Measurements from ENCODE around the gene ADORA3. TPM values are rescaled to one million over a fixed set of nuclear protein-coding genes. Genes with fewer than 3 reads are reported as not detected.

The ADORA3 gene
- total RNA-seq, 1 donor from 2014 or later = not detected

DNA sequence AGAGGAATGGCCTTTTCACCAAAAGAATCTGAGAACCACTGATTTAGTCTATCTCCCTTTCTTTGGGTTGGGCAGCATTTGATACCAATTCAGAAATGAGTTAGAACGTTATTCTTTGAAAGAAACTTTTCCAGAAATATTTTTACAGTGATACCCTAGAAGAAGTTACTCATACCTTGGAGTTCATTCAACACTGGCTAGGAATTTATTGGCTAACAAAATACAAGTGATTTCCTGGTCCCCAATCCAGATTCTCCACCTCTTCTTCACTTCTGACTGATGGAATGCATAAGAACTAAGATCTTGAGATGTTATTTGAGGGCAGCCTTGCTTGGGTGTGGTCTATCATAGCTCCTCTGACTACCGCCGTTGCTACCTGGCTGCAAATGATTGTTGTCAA lies 20.3 kb downstream of the ADORA3 start:
- Mint-ChIP-seq H3K4me3 (ENCODE audit: unreplicated experiment) (no peak overlapping the region), H3K36me3 (ENCODE audit: unreplicated experiment) (peaks cover under 1% of the 10 kb centered on the region), H3K4me1 (ENCODE audit: unreplicated experiment) (peaks cover 12% of the 10 kb centered on the region), H3K27ac (ENCODE audit: unreplicated experiment) (no peak overlapping the region), H3K9me3 (ENCODE audit: unreplicated experiment) (no peaks in the 10 kb centered on the region), H3K27me3 (ENCODE audit: unreplicated experiment) (peaks cover under 1% of the 10 kb centered on the region)
- DNase-seq (ENCODE audit: extremely low spot score, unreplicated experiment) = no peak
- TF ChIP-seq, protein P1, sequence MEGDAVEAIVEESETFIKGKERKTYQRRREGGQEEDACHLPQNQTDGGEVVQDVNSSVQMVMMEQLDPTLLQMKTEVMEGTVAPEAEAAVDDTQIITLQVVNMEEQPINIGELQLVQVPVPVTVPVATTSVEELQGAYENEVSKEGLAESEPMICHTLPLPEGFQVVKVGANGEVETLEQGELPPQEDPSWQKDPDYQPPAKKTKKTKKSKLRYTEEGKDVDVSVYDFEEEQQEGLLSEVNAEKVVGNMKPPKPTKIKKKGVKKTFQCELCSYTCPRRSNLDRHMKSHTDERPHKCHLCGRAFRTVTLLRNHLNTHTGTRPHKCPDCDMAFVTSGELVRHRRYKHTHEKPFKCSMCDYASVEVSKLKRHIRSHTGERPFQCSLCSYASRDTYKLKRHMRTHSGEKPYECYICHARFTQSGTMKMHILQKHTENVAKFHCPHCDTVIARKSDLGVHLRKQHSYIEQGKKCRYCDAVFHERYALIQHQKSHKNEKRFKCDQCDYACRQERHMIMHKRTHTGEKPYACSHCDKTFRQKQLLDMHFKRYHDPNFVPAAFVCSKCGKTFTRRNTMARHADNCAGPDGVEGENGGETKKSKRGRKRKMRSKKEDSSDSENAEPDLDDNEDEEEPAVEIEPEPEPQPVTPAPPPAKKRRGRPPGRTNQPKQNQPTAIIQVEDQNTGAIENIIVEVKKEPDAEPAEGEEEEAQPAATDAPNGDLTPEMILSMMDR (IDR thresholded peaks at IDR 0.05) = no peak

DNA sequence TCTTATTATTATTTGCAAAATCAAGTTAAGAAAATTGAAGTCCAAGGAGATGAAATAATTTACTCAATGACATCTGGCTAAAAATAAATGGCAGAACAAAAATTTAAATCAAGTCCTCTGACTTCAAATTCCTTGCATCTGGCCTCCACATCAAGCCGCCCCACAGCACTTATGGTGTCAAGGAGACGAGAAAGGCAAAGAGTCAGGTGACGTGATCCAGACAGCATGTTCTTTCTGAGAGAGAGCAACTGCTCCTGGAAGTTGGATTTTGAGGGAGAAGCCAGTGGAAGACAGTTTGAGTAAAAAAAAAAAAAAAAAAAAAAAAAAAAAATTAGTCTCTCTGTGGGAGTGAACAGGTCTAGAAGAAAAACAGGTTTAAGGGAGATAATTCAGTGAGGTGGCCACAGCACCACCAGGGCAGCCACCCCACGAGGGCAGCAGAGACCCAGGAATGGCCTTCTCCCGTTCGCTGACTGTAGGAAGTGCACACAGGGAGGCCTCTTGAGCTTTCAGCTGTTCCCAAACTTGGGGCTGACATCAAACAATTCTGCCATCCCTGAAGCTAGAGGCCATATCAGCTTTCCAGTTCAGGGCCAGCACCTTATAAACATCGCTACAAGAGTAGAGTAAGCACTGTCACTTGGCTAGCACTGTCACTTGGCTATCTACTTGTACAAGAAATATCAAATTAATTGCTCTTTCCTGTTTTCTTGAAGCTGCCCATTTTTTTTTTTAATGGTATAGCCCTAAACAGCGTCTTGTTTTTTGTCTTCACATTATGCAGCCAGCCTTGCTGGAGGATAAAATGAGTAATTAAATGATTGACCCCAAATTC lies 21.8 kb downstream of the ADORA3 start:
- H3K27me3 Mint-ChIP-seq (ENCODE audit: unreplicated experiment) = no peaks in the 10 kb centered on the region
- peaks cover 5% of the 10 kb centered on the region for H3K36me3 Mint-ChIP-seq (ENCODE audit: unreplicated experiment)
- peaks cover 12% of the 10 kb centered on the region for H3K4me1 Mint-ChIP-seq (ENCODE audit: unreplicated experiment)
- H3K4me3 Mint-ChIP-seq (ENCODE audit: unreplicated experiment) = no peak overlapping the region
- H3K27ac Mint-ChIP-seq (ENCODE audit: unreplicated experiment) = no peak overlapping the region
- DNase-seq (ENCODE audit: extremely low spot score, unreplicated experiment) = no peak
- TF ChIP-seq, protein P1 (IDR thresholded peaks at IDR 0.05) = peak; percentile 75
- H3K9me3 Mint-ChIP-seq (ENCODE audit: unreplicated experiment) = no peaks in the 10 kb centered on the region

DNA sequence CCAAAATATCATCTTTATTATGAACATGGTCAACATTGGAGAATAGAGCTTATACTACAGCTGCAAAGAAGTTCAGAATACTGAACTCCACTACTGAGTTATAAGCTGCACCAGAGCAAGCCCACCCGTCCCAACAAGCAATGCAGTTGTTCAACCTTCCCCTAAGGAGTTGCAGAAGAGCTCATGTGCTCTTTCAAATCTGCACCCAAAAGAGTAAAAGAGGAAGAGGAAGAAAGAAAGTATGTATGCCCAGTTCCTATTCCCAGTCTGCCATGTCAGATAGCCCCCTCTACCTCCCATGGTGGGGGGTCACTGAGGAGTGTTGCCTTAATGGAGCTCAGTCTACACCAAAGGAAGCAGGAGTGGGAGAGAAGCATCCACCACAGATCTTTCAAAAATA lies 22.8 kb downstream of the ADORA3 start:
- Mint-ChIP-seq H3K27me3 (ENCODE audit: unreplicated experiment) (no peaks in the 10 kb centered on the region), H3K4me3 (ENCODE audit: unreplicated experiment) (no peak overlapping the region), H3K9me3 (ENCODE audit: unreplicated experiment) (no peaks in the 10 kb centered on the region), H3K36me3 (ENCODE audit: unreplicated experiment) (peaks cover 5% of the 10 kb centered on the region), H3K27ac (ENCODE audit: unreplicated experiment) (no peak overlapping the region), H3K4me1 (ENCODE audit: unreplicated experiment) (peaks cover 12% of the 10 kb centered on the region)
- no peak for DNase-seq (ENCODE audit: extremely low spot score, unreplicated experiment)
- TF ChIP-seq, protein P1 (IDR thresholded peaks at IDR 0.05) = no peak

DNA sequence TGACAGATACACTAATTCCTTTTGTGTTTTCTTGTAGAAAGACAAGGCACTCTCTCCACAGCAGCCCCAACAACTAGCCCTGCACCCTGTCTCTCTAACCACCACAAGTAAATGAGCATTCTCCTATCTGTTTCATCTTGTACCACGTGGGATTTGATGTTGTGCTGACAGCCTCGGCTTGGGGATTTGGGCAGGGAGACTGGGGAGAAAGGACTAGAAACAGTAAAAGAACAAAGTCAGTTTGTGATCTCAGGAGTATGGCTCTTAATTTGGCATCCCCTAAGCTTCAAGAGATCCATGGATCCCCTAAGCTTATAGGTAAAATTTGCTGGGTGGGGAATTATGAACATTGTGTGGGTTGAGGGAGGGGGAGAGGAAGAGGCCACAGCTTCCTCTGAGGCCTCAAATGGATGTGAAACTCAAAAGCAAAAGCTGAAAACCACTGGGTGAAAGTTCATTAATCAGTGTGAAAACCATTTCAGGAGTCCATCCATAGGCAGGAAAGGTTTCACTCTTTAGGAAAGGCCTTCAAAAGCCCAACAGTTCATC lies 26.6 kb downstream of the ADORA3 start:
- no peak for DNase-seq (ENCODE audit: extremely low spot score, unreplicated experiment)
- H3K27ac Mint-ChIP-seq (ENCODE audit: unreplicated experiment) = no peak overlapping the region
- no peaks in the 10 kb centered on the region for H3K9me3 Mint-ChIP-seq (ENCODE audit: unreplicated experiment)
- H3K27me3 Mint-ChIP-seq (ENCODE audit: unreplicated experiment) = no peaks in the 10 kb centered on the region
- peaks cover 9% of the 10 kb centered on the region for H3K36me3 Mint-ChIP-seq (ENCODE audit: unreplicated experiment)
- TF ChIP-seq, protein P1 (IDR thresholded peaks at IDR 0.05) = no peak
- no peak overlapping the region for H3K4me3 Mint-ChIP-seq (ENCODE audit: unreplicated experiment)
- peaks cover 10% of the 10 kb centered on the region for H3K4me1 Mint-ChIP-seq (ENCODE audit: unreplicated experiment)

DNA sequence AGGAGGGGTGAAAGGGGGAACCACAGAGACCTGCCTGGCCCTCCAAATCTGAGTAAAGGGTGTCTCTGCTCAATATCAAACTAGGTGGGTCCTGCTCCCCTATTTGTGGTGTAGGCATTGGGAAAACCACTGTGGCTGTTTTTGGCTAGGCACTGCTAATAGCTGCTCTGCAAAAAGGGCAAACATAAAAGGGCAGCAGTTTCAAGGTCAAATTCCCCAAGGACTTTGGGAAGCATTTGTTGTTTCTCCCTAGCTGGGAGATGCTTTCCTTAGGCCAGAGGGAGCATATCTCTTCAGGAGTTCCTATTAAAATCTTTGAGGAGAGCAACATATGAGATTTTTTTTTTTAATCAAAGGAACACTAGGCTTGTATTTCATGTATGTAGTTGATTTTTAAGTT lies 27.2 kb downstream of the ADORA3 start:
- Mint-ChIP-seq H3K4me3 (ENCODE audit: unreplicated experiment) (no peak overlapping the region), H3K27me3 (ENCODE audit: unreplicated experiment) (no peaks in the 10 kb centered on the region), H3K9me3 (ENCODE audit: unreplicated experiment) (no peaks in the 10 kb centered on the region), H3K4me1 (ENCODE audit: unreplicated experiment) (peaks cover 10% of the 10 kb centered on the region), H3K27ac (ENCODE audit: unreplicated experiment) (no peak overlapping the region), H3K36me3 (ENCODE audit: unreplicated experiment) (peaks cover 9% of the 10 kb centered on the region)
- TF ChIP-seq, protein P1 (IDR thresholded peaks at IDR 0.05) = no peak
- no peak for DNase-seq (ENCODE audit: extremely low spot score, unreplicated experiment)

All from osteocyte (in vitro differentiated cells).